RKO (cell line): ENCODE measurements around the gene CCL4.
A peak's percentile ranks its signal among the peaks of the same experiment; 100 is the strongest.
"Not testable (repeated sequence)": the region's sequence is repeated elsewhere in the genome, so short reads cannot be mapped to it uniquely, and the experiment has no call there.

Experiments
- DNase-seq: peaks from one replicate; pipeline ENCODE4 v3.0.0-alpha.2; 2016; ENCODE audit warnings: low spot score

CCL4 gene

DNA sequence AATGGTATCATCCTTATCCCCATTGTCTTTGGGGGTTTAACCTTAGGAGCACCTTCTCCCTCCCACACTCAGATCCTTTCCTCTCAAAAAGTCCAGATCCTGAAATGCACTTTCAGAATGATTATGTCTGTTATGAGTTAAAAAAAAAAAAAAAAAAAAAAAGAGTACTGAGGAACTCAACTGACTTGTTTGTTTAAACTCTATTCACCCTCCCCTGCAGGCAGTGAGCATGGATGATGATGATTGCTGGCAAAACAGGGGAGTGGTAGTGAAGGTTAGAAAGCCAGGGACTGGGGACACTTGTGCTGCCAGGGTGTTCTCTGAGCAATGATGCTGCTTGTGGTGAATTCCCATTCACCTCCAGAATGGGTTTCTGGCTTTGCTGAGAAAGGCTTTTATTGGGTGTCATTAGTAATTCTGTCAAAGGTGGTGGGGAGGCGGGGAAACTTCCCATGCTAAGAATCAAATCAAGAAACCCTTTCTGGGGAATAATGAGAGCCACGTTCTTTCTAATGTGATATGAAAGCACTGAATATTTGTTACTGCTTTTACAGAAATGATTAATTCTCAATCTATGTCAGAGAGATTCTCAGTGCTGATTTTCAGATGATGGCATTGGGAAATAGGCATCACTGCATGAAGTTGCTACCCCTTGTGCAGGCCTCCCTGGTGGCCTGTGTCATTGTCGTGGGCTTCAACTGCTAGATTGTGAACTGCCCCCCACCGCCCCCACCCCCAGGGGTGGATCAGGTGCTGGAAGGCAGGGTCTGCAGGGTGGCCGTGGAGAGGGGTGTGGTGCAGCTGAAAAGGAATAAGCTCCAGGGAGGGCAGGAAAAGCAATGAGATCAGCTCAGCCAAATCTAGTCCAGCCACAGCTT lies 14.1 kb downstream of the CCL4 start:
- DNase-seq = no peak

DNA sequence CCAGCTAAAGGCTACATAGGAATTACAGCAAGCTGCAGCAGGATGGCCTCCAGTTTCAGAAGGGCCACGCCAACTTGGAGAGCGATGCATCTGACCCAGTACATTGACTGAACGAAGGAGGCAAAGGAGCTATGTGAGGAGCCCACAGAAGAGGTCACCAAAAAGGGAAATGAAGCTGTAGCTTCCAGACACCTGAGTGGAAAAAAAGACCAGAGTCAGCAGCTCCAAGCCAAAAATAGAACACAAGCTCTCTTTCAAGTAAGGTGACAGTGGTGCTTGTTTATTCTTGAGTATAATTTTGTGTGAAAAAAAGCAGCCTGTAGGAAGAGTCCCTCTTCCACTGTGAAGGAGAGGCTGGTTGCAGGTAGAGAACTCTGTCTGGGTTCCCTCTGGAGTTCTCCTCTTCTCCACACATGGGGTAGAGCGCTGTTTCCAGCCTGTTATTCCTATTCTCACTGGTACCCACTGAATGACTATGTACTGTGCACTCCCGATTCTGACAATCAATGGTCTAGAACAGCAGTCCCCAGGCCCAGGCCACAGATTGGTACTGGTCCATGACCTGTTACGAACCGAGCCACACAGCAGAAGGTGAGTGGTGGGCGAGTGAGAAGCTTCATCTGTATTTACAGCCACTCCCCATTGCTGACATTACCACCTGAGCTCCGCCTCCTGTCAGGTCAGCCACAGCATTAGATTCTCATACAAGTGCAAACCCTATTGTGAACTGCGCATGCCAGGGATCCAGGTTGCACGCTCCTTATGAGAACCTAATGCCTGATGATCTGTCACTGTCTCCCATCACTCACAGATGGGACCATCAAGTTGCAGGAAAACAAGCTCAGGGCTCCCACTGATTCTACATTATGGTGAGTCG lies 15.1 kb downstream of the CCL4 start:
- no peak for DNase-seq

GRCh38 chr17:36120221-36120620 lies 16.6 kb downstream of the CCL4 start:
- DNase-seq = no peak

DNA sequence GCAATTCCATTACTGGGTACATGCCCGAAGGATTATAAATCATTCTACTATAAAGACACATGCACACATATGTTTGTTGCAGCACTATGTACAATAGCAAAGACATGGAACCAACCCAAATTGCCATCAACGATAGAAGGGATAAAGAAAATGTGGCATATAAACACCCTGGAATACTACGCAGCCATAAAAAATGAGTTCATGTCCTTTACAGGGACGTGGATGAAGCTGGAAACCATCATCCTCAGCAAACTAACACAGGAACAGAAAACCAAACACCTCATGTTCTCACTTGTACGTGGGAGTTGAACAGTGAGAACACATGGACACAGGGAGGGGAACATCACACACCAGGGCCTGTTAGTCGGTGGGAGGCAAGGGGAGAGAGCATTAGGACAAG lies 17.5 kb downstream of the CCL4 start:
- not testable (repeated sequence) for DNase-seq

GRCh38 chr17:36123431-36123830 lies 19.8 kb downstream of the CCL4 start:
- no peak for DNase-seq

- peak; percentile 43 for DNase-seq
These were observed 21.5 kb downstream of the CCL4 start for GRCh38 chr17:36124879-36125824.

DNA sequence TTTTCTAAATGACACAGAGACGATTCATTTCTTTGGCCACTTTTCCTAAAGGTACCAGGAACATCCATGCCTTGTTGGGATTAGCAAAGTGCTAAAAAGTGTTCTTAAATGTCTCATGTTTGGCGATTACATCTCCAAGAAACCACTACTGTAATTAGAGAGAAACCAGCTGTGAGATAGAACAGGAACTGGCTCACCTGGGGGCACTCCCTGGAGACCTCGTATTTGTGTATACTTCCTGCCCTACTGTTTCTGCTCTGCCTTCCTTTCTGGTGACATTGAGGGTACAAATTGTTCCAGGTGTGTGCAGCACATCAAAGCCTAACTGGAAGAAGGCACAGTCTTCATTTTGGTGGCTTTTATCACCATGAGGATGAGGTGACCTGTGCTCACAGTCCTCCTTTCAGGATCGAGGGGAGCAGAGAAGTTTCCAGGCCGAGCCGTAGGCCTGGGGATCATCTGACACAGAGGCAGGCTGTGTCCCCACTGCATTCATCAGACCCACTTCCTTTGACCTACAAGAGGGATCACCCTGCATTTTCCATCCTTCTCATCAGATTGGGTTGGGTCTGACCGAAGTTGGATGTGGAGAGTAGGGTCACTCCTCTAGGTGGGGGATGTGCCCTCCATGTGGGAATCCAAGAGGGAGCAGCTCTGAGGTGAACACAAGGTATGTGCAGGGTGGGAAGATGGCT lies 23.7 kb downstream of the CCL4 start:
- DNase-seq = no peak

DNA sequence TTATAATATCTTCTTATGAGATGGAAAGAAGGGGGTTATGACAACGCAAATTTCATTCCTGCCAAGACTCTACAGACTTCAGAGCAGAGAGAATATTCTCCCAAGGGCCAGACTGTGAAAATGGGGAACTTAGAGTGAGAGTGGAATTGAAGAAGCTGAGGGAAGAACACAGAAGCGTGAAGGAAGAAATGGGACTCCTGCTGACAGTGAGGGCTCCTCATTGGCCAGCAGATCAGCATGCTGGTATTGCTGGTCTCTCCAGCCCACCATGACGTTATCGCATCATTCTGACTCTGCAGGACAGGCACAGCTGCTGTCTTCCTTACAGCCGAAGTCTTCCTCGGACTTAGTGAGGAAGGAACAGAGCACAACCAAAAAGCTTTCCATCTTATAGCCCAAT lies 24.3 kb downstream of the CCL4 start:
- no peak for DNase-seq

DNA sequence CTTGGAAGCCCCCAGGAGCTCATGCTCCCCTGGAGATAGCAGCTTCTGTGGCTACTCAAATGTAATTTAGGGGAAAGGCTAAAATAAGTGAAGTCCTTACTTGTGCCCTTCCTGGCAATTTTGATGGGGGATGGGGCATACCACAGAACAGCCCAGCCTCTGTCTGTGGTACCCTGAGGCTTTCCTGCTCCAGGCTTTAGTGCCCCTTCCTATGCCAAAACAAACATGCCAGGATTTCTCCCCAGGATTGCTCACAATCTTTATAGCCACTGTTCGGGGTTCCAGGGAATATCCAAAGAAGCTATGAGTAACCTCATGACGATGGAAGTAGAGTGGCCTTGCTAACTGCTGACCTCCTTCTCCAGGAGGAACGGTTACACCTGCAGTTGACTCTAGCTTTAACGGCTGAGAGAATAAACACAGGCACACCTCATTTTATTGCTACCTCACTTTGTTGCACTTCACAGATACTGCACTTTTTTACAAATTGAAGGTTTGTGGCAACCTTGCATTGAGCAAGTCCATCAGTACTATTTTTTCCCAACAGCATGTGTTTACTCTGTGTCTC lies 24.9 kb downstream of the CCL4 start:
- no peak for DNase-seq

- no peak for DNase-seq
These were observed 26.0 kb downstream of the CCL4 start for GRCh38 chr17:36129616-36130015.

DNA sequence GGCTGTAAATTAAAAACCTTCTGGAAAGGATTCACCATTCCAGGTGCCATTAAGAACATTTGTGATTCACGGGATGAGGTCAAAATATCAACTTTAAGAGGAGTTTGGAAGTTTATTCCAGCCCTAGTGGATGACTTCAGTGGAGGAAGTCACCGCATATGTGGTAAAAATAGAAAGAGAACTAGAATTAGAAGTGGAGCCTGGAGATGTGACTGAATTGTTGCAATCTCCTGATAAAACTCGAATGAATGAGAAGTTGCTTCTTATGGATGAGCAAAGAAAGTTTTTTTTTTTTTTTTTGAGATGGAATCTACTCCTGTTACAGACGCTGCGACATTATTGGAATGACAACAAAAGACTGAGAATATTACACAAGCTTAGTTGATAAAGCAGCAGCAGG lies 26.7 kb downstream of the CCL4 start:
- no peak for DNase-seq

DNA sequence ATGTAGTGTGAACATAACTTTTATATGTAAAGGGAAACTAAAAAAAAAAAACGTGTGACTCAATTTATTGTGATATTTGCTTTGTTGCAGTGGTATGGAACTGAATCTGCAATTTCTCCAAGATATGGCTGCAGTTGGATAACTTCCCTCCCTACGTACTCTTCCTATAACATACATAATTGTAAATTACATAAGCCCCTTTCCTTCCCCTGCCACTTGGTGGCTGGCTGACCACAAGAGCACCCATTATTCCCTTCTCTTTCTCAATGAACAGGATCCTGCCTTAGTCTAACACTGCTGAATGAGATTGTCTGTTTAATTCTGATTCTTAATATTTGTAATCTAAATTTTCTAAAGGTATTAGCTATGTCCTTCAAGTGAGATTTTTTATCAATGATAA lies 27.8 kb downstream of the CCL4 start:
- DNase-seq = peak; percentile 53

DNA sequence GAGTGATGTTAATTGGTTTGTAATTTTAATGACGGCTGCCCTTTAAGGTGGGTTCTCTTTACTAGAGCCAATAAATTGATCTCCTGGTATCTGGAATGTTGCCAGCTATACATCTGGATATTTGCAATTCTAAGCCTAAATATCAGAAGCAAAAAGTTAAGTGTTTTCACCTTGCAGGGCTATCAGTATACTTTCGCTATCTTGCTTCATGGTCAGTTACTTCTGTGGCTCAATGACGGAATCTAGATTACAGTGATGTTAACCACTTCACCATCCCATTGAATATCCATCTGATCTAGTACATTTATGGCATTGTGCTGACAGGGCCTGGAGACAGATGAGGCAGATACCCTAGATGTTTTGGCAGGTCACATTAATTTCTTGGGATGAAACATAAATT lies 28.3 kb downstream of the CCL4 start:
- no peak for DNase-seq

DNA sequence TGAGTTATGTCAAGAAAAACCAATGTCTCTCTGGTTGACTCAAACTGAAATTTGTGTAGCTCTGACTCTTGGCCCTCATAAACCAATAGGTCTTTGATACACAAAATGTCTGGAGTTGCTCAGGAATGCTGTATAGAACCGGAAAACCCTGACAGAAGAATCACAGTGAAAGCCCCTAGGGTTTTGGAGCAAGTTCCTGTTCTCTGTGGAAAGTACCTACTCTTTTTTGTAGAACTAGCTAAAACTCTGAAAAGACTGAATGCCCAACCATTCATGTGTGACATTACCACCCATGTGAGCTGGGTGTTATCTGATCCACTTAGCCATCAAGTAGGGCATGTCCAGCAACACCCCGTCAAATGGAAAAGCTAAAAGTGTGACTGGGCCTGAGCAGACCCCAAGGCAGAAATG lies 28.8 kb downstream of the CCL4 start:
- DNase-seq = no peak

- DNase-seq = no peak
These were observed 30.1 kb downstream of the CCL4 start for GRCh38 chr17:36133602-36134236.

GRCh38 chr17:36135465-36135864 lies 31.8 kb downstream of the CCL4 start:
- DNase-seq = no peak

- DNase-seq = no peak
These were observed 32.4 kb downstream of the CCL4 start for GRCh38 chr17:36136036-36136435.

- no peak for DNase-seq
These were observed 32.8 kb downstream of the CCL4 start for GRCh38 chr17:36136439-36136838.

DNA sequence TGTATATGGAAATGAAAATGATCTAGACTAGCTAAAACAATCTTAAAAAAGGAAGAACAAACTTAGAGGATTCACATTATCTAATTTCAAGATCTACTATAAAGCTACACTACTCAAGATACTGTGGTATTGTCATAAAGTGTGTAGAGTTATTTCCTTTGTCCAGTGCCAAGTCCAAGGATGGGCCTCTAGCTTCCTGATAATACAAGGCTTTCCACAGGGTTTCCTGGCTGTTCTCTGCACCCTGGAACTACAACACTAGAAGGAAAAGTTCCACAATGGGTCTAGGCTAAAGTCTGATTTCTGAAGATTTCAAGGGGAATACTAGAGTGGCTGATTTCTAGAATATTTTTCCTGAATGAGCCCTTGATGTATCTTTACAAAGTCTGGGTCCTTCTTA lies 38.6 kb downstream of the CCL4 start:
- DNase-seq = no peak

DNA sequence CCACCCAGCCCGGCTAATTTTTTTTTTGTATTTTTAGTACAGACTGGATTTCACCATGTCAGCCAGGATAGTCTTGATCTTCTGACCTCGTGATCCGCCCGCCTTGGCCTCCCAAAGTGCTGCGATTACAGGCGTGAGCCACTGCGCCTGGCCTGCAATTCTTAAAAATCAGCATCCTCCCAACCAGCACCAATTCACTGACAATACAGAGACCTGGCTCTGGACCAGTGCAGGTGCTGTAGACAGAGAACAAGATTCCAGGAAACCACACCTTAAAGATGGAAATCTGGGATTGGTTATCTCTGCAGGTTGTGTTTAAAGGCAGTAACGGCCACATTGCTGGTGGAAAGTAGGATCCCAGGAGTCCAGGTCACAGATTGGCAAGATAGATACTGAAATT lies 39.2 kb downstream of the CCL4 start:
- DNase-seq = no peak

DNA sequence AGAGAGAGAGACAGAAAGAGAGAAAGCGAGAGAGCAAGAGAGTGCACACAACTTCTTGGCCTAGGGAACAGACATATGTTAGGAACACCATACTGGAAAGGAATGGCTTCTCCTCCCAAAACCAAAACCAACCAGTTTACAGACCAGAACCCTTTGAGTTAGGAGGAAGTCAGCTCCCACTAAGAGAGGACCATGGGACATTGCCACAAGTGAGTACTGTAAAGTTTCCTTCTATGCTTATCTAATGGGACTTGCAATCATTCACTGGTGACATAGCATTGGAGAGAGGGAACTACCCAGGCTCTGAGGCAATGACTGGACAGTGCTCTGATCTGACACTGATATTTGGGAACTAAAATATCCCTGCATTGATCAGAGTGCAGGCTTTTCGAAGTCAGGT lies 40.4 kb downstream of the CCL4 start:
- no peak for DNase-seq
